HG02885 (cell line): ENCODE measurements around the gene MYH14.

Source experiments
- ATAC-seq: cut with Tn5 transposase; IDR thresholded peaks from one replicate; pipeline ENCODE4 v1.9.1; 2021; ENCODE audit warnings: mild to moderate bottlenecking; ENCODE audit not compliant: unreplicated experiment, poor library complexity

Gene MYH14

DNA sequence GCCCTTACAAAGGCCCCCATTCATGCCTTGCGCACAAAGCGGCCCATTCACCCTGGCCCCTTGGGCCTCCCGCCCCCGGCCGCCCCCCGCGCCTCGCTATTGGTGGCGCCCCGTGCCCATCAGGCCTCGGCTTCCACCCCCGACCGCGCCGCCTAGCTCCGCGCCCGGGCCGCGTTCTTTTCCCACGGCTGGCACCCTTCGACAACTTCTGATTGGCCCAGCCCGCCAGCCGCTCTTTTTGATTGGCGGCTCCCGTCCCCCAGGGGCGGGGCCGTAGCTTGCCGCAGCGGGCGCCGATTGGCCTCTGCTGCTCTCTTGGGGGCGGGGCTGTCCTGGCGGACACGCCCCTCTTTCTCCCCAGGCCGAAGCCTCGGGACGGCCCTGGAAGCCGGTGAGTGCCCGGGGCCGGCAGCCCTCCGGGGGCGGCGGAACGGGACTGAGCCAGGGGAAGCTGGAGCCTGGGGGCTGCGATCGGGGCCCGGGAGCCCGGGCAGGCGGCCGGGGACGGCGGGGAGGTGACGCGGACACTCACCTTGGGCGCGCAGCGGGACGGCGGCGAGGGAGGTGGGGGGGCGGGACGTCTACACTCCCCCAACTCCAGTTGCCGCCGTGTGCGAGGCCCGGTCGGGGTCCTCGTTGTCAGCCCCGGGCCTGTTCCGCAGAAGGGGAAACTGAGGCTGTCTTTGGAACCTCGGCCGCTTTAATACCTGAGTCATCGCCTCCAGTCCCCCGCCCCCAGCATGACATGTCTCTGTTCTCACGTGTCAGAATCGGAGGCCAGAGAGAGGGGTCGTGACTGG lies at the start of gene MYH14:
MYH14 (plus strand) TSS at position 342 of the 800 bp plus-strand sequence. CDS start 6,744 bp downstream, outside the sequence.
- ATAC-seq: no peak

DNA sequence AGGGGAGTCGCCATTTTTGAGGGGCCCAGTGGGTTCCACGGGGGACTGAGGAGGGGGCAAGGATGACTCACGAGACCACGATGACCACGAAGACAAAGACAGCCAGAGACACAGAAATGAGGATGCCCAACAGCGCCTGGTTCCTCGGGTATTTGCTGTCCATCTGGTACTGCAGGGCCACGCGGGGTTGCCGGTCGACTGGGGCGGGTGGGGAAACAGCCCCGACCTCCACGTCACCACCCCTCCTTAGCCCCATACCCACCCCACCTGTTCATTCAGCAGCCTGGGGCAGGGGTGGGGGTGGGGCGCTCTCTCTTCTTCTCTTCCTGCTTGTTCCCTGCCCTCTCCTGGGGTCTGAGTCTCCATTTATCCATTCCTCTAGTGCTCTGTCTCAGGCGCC lies 48.9 kb upstream of the MYH14 start:
- ATAC-seq: no peak

DNA sequence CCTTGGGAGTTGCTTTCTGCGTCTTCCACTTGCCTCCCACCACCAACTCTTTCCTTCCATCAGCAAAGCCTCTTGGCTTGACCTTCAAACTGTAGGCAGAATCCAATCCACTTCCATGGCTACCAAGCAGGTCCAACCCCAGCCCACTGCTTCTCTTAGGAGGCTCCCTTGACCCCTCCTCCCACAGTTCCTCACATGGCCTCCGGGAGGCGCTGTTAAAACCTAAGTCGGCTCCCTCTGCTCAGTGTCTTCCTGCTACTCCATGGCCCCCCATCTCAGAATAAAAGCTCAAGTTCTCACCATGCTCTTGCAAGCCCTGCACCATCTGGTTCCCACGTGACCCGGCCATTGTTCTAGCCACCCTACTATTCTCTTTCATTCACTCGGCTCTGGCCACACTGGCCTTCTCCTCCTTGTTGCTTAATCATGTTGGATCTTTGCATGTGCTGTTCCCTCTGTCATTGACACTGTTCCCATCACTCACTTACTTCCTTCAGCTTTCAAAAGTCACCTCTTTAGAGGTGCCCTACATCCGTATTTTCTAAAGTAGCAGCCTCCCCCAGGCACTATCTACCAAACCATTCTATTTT lies 47.8 kb upstream of the MYH14 start:
- no peak for ATAC-seq

DNA sequence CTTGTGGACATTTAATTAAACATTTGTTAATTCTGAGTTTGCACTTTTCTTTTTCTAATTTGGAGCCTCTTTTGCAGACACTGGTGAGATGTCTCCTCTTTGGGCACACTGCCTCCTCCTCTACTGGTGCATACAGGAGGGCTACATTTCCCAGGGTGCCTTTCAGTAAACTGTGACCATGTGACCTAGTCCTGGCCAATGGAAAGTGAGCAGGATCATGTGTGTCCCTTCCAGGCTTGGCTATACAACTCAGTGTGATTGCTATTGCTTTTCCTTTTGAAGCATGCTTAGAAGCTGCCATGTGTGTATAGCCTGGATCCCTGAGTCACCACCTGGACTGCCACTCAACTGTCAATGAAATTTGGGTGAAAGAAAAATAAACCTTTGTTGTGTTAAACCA lies 44.8 kb upstream of the MYH14 start:
- no peak for ATAC-seq

DNA sequence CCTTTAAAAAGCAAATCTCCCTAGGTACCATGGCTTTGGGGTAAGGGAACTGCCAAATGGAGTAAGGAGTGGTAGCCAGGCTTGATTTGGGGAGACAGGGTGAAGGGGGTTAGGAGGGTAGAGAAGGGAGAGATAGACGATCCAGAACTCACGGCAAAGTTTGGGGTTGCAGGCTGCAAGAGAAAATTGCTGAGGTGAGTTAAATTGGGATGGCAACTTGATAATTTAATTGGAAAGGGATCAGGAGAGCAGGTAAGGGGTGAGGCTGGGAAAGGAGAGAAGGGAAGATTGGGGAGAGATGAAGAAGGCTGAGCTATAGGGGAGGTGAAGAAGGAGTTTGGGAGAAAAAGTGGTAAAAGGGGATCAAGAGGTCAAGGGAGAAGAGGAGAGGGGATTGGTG lies 44.3 kb upstream of the MYH14 start:
- no peak for ATAC-seq

DNA sequence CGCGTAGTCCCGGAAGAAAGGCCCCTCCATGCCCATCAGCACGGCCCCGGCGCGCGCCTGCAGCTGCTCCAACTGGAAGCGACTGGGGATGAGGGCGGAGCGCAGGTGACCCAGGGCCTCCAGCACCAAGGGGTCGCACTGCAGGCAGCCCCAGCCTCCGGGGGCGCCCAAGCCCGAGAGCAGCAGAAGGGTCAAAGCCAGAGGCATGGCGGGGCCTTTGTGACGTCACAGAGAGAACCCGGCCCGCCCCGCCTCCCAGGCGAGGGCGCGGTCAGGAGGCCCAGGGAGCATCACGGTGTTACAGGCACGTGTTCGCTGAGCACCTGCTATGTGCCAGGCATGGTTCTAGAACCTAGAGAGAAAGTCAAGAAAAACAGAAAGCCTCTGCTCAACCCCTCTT lies 40.4 kb upstream of the MYH14 start, which contains the start of gene IZUMO2:
IZUMO2 (minus strand) TSS at position 294 of the 400 bp plus-strand sequence; CDS start at position 207, 87 bp downstream.
- ATAC-seq: no peak

DNA sequence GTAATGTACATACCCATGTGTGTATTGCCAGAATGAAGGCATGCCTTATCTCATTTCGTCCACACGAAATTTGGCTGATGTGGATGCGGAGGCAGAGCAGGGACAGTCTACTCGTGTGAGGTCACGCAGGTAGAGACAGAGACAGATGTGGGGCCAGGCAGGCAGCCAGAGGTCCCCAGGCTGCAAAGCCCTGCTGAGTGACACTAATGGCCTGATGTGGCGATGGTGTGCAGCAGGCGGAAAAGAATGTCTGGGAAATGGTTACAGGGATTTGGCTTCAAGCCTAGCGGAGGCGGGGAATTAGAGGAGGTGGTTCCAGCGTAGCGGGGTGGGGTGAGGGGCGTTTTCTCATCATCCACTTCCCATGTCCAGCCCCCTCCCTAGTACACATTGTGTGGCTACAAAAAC lies 36.1 kb upstream of the MYH14 start:
- no peak for ATAC-seq

DNA sequence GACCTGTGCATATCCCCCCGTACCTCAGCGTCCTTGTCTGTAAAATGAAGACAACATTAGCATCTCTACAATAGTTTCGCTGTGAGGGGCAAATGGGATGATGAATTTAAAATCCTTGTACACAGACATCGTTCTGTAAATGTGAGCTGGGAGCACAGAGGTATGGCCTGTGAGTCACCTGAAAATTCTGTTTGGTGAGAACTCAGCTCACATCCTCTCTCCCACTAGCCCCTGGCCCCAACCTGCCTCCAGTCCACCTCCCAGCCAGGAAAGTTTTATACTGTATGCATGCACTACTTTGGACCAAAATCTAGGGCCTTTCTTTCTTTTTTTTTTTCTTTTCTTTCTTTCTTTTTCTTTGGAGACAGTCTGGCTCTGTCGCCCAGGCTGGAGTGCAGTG lies 31.7 kb upstream of the MYH14 start:
- no peak for ATAC-seq

DNA sequence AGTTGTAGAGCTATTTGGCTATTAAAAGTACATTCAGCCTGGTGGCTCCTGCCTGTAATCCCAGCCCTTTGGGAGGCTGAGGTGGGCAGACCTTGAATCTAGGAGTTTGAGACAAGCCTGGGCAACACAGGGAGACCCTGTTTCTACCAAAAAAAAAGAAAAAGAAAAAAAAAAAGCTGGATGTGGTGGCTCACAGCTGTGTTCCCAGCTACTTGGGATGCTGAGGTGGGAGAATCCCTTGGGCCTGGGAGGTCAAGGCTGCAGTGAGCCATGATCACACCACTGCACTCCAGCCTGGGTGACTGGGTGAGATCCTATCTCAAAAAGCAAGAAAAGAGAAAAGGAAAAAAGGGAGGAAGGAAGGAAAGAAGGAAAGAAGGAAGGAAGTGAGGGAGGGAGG lies 30.7 kb upstream of the MYH14 start:
- no peak for ATAC-seq

DNA sequence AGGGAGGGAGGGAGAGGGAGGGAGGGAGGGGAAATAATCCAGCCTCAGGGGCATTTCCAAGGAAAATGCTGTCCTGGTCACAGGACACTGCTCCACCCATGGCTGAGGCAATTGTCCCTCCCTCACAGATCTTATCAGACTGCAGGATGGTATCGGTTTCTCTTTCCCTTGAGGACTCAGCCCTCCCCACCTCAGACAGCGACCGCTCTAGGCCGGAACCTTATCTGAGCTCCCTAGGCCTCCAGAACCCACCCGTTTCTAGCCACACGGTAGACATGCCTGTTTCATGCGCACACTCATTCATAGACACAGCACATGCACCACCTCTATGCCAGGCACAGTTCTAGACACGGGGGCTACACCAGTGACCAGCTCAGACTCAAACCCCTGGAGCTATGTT lies 30.3 kb upstream of the MYH14 start:
- no peak for ATAC-seq

DNA sequence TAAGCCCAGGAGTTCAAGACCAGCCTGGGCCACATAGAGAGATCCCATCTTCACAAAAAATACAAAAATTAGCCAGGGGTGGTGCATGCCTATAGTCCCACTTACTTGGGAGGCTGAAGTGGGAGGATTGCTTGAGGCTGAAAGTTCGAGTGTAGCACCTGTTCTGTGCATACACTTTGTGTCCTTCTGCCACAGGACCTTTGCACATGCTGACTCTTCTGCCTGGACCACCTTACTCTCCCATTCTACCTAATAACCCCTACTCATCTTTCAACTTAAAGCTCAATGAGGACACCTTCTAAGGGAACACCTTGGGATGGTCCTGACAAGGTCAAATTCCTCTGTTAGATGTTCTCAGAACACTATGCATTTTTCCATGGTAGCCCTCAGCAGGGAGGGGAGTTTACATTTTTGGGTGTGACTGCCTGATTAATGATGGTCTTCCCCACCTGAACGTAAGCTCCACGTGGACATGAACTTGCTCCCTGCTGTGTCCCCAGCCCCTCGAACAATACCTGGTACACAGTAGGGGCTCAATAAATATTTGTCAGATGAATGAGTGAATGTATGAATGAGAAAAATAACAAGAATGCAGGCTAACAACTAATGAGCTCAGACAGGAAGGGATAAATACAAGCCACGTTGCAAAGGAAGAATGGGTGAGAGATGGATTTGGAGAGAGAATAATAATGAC lies 29.2 kb upstream of the MYH14 start:
- ATAC-seq: no peak

DNA sequence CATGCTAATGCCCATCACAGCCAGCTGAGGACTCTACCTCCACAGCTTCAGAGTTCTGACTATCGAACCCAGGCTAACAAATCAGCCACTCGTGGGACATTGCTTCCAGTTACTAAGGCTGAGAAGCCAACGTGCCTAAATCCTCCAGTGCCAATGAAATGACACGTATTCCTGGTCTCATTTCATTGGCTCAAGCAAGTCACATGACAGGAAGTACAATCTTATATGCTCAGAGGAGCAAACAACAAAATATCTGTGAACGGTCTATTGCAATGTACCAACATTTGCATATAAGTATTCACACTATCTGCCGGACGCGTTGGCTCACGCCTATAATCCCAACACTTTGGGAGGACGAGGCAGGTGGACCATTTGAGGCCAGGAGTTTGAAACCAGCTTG lies 27.5 kb upstream of the MYH14 start:
- no peak for ATAC-seq

DNA sequence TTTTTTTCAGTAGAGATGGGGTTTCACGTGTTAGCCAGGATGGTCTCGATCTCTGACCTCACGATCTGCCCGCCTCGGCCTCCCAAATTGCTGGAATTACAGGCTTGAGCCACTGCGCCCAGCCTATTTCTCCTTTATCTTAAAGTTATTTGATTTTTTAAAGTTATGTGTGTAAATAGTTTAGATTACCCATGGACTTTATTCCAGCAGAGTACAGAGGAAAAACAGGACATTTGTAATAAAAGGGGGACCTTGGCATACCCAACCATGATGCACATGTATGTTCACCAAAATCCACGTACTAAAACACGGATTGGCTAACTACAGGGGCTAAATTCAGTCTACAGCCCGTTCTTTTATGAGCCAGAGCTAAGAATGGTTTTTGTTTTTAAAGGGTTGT lies 26.6 kb upstream of the MYH14 start:
- ATAC-seq: no peak

DNA sequence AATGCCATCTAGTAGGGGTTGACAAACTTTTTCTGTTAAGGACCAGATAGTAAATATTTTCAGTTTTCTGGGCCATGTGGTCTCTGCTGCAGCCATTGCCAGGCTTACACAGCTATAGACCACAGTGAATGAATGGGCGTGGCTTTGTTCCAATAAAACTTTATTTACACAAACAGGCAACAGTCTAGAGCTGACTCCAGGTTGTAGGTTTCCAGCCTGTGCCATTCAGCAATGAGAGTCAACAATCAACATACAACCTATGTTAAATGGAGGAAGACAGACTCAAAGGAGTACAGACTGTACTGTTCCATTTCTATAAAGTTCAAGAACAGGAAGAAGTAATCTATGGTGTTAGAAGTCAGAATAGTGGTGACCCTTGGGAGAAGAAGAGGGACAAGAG lies 25.1 kb upstream of the MYH14 start:
- no peak for ATAC-seq

DNA sequence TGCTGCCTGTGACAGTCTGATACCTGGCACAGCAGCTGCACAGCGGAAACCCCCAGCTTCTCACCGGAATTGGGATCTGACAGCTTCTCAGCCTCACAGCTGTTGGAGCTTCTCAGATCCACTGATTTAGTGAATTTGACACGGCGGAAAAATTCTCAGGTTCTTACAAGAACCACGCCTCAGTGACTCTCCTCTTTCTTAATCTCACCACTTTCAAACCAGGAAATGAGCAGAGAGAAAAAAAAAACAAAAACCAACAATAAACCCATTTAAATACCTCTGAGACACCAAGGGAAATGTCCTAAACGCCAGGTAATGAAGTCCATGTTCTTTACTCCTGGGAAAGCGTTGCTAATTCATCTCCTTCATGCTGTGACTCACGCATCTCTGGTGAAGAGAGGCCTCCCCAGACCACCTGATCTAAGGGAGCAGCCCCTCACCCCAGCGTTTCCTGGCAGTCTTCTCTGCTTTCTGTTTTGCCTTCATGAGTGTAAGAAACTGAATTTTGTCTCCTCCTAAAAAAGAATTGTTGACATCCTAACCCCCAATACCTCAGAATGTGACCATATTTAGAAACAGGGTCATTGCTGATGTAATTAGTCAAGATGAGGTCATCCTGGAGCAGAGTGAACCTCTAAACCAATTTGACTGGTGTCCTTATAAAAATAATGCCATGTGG lies 24.4 kb upstream of the MYH14 start:
- ATAC-seq: no peak

DNA sequence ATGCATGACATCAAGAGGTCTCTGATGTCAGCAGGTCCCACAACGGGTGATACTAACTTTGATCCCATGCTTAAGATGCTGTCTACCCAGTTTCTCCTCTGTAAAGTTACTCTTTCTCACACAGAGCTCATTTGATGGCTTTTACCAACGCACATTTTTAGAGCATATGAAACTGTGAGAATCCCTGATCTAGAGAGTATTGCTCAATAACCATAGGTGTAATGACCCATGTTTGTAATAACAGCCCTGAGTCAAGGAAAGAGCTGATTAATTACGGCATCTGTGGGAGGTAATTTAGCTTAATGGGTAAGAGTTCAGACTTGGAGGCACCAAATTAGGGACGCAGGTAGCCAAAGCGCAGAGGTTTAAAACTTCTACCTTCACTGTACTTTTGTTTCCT lies 22.3 kb upstream of the MYH14 start:
- no peak for ATAC-seq

DNA sequence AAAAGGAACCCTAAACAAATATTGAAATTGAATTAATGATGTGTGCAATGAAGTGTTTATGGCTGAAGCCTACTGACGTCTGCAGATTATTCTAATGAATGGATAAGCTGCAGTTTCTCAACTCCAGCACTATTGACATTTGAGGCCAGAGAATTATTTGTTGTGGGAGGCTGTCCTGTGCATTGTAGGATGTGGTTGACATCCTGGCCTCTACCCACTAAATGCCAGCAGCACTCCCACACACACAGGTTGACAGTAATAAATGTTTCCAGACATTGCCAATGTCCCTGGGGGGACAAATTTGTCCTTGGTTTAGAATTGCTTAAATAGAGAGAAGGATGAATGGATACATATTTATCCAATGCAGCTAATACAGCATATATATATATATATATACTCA lies 19.2 kb upstream of the MYH14 start:
- no peak for ATAC-seq

DNA sequence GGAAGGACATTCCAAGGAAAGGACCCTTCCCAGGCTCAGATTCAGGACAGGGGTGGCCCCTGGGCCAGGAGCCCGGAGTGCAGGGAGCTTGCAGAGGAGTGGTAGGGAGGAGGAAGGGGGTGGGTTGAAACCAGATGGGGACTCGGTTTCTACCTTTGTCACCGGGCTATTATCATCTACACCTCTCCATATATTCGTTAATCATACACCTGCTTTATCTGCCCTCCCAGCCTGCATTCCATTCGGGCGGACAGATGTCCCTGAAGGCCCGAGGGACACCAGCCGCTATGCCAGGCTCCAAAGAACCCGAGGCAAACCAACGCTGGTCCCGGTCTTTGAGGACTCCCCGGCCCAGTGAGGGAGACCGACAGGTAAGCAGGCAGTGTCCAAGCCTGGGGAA lies 15.5 kb upstream of the MYH14 start:
- ATAC-seq: no peak

DNA sequence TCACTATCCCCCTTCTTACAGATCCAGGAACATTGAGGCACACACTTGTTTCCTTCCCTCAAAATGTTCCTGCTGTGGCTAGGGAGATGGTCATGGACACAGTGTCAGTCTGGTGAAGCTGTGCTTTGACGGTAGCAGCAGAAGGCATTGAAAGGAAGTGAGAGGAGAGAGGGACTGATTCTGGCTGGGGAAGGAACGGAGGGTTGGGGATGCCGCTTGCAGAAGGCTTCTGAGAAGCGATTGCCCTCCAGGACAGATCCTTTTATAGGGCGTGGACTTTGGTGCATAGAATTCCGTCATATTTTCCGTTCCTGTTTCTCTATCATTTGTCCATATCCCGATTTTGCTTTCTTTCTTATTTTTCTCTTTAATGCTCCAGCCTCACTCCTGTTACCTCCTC lies 14.1 kb upstream of the MYH14 start:
- no peak for ATAC-seq

DNA sequence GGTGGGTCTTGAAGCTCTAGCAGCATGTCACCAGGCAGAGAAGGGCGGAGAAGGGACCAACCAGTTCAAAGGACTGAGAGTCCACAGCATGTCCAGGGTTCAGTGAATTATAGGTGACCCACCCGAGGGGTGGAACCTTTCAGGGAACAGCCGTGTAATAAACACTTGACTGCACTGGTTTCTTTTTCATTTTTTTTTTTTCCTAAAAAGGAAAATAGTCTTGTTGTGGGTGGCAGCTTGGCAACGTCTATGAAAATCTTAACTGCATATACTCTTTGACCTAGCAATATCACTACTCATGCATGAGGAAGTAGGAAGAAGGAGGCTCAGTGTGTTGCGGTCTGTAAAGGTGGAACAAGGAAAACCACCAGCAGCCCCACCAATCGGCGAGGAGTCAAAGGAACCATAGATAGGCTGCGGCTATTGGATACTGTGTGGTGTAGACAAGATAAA lies 13.0 kb upstream of the MYH14 start:
- ATAC-seq: no peak

DNA sequence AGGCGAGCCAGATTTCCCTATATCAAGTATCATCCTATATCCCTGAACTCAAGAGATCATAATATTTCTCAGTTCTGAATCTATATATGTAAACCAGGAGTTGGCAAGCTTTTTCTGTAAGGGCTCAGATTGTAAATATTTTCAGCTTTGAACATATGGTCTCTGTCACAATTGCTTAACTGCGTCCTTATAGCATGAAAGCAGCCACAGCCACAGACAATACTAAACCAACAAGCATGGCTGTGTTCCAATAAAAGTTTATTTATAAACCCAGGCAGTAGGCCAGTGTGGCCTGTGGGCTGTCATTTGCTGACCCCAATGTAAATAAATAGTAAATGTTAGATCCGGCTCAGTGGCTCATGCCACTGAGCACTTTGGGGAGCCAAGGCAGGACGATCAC lies 12.2 kb upstream of the MYH14 start:
- ATAC-seq: no peak
